CD4-positive, alpha-beta T cell treated with Interleukin-6 at 100 ng/mL for 8 hours (primary cell): Measurements from ENCODE around the gene ATP2B2.
"Not testable (repeated sequence)": the region's sequence is repeated elsewhere in the genome, so short reads cannot be mapped to it uniquely, and the experiment has no call there.

Experiments
- DNase-seq: peaks from one replicate; pipeline ENCODE4 v3.0.0-alpha.2; 2020; ENCODE audit warnings: mixed read lengths, low spot score

ATP2B2 gene

DNA sequence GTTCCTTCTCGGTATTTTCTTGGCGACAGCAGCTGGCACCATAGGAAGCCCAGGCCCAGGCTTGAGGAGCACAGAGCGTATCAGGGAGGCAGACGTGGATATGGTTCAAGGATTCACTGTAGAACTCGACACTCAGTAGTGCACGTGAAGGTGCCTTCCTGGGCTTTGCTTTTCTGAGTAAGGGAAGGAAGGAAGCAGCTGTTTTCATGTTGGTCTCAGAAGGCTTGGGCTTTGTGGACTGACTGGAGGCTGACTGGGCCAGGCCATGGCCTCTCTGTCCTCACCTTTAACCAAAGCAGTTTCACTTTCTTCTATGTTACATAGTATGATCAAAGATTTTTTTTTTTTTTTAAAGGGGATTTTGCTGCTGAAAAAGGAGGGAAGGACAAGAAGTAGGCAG is 205.7 kb downstream of the ATP2B2 start:
- DNase-seq, result no peak

- DNase-seq, result no peak
These were observed 206.2 kb downstream of the ATP2B2 start for GRCh38 chr3:10299175-10299574.

DNA sequence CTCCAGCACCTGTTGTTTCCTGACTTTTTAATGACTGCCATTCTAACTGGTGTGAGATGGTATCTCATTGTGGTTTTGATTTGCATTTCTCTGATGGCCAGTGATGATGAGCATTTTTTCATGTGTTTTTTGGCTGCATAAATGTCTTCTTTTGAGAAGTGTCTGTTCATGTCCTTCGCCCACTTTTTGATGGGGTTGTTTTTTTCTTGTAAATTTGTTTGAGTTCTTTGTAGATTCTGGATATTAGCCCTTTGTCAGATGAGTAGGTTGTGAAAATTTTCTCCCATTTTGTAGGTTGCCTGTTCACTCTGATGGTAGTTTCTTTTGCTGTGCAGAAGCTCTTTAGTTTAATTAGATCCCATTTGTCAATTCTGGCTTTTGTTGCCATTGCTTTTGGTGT is 207.3 kb downstream of the ATP2B2 start:
- not testable (repeated sequence) for DNase-seq

GRCh38 chr3:10294030-10294586 is 211.3 kb downstream of the ATP2B2 start:
- DNase-seq, result no peak

DNA sequence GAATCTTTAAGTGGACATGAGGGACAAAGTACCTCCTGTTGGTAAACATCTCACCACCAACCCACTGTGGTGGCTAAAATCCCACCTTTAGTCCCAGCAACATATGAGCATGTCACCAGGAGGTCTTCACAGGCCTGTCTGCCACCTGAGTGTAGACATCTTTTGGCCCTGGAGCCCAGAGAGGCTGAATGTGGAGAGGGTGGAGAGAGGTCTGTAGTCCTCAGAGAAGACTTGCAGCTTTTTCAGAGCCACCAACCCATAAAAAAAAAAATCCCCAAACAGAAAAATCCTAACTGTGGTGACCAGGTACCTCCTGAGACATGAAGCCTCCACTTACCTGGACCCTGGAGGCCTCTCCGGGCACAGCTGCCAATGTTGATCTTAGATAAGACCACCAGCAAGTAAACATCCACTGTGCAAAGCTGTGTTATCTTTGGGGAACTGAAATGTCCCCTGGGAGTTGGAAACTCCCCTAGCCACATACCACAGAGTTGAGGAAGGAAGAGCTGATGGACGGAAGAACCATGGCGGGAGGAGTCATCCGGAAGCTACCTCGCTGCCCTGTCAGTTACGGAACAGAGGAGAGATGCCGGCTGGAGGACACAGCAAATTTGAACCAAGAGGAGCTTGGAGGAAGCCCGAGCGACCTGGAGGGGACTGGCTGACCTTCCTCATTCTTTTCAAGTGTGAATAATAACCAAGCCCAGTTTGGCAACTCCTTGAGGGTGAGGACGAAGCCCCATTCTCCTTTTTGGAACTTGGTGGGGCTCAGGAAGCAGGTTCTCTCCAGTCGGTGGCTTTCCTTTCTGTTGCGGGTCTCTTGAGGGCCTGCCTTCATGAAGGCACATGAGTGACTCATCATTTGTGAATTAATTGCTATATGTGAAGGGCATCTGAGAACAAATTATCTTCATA is 212.6 kb downstream of the ATP2B2 start, which contains the start of gene GHRL:
Gene GHRL, minus strand, starts transcription at position 443 of the 915 bp plus-strand sequence. CDS start 2,767 bp downstream, outside the sequence.
- DNase-seq, result no peak

GRCh38 chr3:10291641-10292040 is 213.7 kb downstream of the ATP2B2 start:
- no peak for DNase-seq

GRCh38 chr3:10290481-10291176 is 214.8 kb downstream of the ATP2B2 start:
- no peak for DNase-seq

DNA sequence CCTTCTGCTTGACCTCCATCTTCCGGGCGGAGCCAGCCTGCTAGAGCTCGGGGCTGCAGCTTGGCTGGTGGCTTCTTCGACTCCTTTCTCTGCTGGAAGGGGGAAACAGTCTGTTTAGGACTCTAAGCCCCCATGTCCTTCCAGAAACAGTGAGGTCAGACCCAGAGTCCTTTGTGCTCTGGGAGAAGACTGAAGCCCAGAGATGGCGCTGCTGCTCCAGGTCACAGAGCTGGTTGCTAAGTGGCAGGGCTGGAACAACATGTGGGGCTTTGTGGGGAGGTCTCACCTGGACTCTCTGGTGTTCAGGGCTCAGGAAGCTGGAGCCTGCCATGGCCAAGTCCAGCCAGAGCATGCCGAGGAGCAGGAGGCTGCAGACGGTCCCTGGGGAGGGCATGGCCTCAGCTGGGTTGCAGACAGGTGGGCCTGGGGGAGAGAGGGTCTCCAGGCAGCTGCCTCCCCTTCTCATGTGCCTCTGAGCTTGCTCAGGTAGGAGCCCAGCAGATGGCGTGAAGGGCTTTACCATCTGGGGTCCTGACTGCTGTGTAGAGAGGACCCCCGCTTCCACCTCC is 215.5 kb downstream of the ATP2B2 start:
- no peak for DNase-seq

- no peak for DNase-seq
These were observed 216.3 kb downstream of the ATP2B2 start for GRCh38 chr3:10289077-10289476.

GRCh38 chr3:10288575-10288960 is 216.8 kb downstream of the ATP2B2 start:
- DNase-seq, result no peak

DNA sequence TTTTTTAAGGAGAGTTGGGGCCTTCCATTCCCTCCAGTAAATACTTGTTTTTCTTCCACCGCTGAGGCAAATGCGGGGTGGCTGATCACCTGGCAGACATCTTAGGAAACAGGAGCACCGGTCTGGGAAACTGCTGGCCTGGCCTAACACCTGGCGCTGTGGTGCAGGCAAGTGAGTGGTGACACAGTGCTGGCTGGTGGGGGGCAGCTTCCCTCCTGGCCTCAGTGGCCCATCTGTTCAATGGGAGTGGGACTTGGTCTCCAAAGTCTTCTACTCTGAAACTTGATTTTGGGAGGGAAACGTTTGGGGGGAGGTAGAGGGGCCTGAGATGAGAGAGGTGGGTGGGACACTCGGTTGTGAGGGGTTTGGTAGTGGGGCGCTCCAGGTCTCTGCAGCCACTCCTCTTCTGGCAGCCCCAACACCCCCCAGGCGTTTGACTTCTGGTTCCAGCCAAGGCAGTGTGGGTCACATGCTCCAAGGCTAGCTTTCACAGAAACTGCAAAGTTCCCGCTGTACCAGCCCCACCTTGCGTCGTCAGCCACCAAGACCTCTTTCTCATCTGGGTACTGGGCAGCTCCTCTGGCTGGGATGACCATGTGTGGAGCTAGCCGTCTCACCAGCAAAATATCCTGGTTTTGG is 217.3 kb downstream of the ATP2B2 start:
- DNase-seq, result no peak

DNA sequence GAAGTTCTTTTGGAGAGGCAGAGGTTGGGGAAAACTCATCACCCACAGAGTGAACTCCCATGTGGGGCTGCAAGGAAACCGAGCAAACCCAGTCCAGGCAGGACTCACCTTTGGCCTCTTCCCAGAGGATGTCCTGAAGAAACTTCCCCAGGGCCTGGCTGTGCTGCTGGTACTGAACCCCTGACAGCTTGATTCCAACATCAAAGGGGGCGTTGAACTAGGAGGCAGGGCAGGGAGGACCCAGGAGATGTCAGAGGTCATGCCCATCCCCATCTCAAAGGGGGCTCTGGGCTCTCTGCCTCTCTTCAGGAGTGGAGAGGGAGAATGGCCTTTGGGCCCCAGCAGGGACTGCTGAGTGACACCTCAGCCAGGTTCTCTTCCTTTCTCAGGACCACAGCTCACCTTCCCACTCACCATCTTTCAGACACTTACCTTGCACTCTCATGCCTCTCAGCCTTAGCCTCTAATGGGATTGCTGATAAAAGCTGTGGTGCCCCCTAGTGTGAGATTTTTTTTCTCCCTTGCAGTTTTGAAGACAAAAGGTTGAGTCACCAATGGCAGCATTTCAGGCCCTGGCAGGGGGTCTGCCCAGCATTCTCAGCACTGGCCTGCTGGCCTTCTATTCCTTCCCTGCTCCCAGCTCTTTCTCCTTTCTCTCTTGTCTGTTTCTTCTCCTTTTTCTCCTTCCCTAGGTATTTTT is 218.6 kb downstream of the ATP2B2 start:
- peak; percentile 52 for DNase-seq

DNA sequence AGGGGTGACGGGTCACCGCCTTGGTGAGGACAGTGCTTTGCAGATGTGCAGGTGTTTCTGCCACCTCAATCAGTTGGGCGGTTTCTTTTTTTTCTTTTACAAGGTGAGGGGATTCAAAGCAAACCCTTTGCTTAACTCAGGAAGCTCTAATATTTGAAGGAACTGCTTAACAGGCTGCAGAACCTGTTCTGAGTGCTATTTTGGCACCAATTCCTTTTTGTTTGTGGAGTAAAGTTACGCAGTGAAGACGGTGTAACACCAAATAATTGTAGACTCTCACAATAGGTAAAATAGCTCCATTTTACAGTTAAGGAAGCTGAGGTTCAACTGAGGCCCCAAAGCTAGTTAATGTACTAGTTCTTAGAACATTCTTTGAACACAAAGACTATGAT is 219.3 kb downstream of the ATP2B2 start:
- DNase-seq, result no peak

DNA sequence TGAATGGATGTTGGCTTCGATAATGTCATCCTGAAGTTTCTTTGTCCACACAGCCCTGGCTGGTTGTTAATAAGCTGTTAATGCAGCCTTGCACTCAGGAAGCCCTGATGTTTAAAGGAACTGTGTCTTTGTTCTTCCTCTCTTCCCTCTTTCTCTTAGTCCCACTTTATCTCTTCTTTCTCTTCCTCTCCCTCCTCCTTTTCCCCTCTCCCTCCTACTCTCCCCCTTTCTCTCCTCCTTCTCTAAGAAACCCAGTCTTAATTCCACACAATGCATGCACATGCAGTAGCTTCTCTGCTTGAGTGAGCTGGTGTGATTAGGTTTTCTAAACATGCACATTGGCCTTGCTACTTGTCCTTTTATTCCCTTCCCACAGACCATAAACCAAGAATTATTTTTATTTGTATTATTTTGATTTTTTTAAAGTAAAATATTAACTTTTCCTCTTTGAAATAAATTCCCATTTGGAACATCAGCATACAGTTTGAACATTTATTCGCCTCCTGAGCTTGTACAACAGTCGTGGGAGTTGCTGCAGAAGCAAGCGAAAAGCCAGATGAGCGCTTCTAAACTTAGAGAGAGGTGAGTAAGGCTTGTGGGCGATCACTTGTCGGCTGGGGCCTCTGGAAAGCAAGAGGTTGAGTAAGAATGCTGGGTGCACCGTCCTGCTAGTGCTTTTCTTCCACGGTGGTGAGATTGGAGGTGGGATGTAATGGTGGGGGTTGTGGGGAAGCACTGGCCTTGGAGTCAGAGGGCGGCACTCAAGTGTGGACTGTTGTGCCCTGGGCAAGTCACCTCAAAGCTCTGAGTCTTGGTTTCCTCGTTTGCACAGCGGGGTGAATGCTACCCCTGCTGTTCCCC is 219.9 kb downstream of the ATP2B2 start:
- no peak for DNase-seq

- DNase-seq, result peak; percentile 58
These were observed 220.9 kb downstream of the ATP2B2 start for GRCh38 chr3:10284496-10284895.

DNA sequence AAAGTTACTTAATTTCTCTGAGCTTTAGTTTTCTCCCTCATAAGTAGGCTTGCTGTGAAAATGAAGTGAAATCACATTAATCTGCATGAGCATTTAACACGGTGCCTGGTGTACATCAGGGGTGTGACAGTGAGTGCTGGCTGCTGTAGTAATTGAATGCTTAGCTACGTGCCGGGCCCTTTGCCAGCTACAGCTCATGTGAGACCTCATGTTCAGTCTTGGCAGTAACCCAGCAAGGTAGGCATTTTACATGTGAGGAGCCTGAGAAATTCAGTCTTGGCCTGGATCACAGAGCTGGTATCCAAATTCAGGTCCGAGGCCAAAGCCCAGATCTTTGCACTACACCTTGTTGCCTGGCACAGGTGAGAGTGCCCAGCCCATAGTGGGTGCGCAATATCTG is 221.7 kb downstream of the ATP2B2 start:
- DNase-seq, result no peak

DNA sequence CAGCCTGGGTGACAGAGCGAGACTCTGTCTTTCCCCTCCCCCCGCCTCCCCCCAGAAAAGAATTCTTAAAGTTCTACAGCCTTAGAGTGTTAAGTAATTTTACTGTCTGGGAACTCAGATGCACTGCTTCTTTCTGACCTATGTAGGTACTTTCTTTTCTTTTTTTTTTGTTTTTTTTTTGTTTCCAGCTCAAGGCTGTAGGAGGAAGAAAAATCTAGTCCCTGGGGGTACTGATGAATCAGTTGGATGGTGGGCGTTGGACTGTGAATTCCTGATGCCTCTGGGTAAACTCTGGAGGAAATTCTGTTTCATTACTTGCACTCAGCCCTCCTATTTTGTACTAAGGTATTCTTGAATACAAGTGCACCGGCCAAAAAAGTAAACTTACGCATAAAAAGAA is 223.4 kb downstream of the ATP2B2 start:
- DNase-seq, result no peak

DNA sequence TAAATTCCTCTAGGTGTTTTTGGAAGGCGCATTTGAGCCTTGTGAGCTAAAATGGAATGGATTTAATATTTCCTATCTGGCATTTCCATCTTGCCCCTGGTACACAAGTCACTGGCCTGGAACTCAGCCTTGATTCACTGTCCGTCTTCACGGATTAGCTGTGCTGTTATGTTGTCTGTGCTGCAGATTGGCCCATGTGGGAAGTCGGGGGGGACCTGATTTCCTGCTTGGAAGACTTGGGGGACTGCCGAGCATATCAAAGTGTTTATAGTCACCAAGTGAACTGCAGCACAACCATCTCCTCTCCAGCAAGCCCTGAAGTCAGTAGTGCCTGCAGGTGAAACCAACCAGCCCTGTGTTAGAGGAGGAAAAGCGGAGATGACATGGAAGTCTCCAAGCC is 224.8 kb downstream of the ATP2B2 start:
- no peak for DNase-seq

DNA sequence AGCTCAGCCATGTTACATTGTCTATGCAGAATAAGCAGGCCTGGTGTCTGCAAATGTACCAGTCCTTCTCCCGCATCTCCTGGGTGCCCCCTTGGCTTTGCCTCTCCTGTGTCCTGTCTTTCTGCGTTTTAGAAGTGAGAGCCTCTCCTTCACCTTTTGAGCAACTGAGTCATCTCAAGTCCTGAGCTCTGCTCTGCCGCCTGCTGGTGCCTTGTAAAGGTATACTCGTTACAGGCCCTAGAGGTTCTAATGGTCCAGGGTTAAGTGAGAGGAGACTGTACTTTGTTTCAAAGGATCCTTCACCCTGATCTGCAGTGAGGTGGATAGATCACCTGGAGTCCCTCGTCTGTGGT is 225.2 kb downstream of the ATP2B2 start:
- no peak for DNase-seq

DNA sequence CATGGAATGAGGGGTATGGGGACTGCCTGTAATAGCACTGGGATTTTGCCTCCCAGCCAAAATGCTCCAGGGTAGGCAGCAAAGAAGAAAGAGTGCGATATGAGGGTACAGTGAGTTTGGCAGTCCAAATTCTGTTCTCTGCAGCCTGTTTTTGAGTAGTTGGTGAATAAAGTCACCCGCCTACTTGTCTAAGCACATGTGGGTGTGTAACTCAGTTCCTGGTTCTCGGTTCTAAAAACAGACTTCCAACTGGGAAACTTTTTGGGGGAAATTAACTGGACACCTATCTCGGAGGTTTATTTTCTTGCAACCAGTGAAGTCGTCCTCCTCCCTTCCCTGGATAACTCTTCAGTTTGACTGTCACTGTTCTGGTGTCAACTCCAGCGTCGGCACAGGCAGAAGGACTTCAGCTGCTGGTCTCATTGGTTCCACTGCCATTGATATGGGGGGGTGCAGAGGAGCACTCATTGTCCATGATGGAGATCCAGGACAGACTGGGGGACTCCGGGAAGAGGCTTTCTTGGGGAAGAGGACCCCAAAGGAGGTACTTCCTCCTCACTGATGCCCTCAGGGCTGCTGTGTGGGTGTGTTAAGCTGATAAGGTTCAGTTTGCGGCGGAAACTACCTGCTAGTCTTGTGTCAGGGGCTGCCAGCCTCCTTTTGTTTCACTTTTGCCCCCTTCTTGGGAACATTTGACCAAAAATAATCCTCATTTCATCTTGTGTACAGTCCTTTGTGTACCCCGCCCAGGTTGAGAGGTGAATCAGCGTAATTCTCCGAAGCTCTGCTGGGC is 225.8 kb downstream of the ATP2B2 start:
- DNase-seq, result no peak
